Memory B cell (primary cell): ENCODE measurements around the gene SPNS1.
"Not testable (repeated sequence)": the region's sequence is repeated elsewhere in the genome, so short reads cannot be mapped to it uniquely, and the experiment has no call there.

Source experiments
- ATAC-seq: fragments of 150-1000 bp; cut with Tn5 transposase; 2 replicates; pipeline ENCODE4 v1.10.0; 2021; ENCODE audit warnings: low read depth, mild to moderate bottlenecking, moderate library complexity
- DNase-seq, 2 donors: peaks; one replicate each; pipeline ENCODE4 v3.0.0; 2022; ENCODE audit warnings: low spot score in 2 of 2
- H3K27ac Mint-ChIP-seq: one replicate; pipeline ENCODE4 v1.8.0; 2022; ENCODE audit warnings: mild to moderate bottlenecking, moderate library complexity, mixed read lengths
- H3K27me3 Mint-ChIP-seq: one replicate; pipeline ENCODE4 v1.8.0; 2022; ENCODE audit warnings: mixed read lengths
- H3K36me3 Mint-ChIP-seq: one replicate; pipeline ENCODE4 v1.8.0; 2022; ENCODE audit warnings: mild to moderate bottlenecking, mixed read lengths
- H3K4me1 Mint-ChIP-seq: one replicate; pipeline ENCODE4 v1.8.0; 2022; ENCODE audit warnings: mixed read lengths
- H3K4me3 Mint-ChIP-seq: one replicate; pipeline ENCODE4 v1.8.0; 2022; ENCODE audit warnings: mild to moderate bottlenecking, moderate library complexity, mixed read lengths
- H3K9me3 Mint-ChIP-seq: one replicate; pipeline ENCODE4 v1.8.0; 2022; ENCODE audit warnings: mixed read lengths

SPNS1 gene

GRCh38 chr16:28975158-28975599, 601 bp downstream of the SPNS1 start:
- DNase-seq (no peak), ATAC-seq (no peak)
- Mint-ChIP-seq H3K9me3 (no peaks in the 10 kb centered on the region), H3K27me3 (no peaks in the 10 kb centered on the region), H3K4me3 (peak overlapping the region; percentile 95), H3K4me1 (peaks cover 24% of the 10 kb centered on the region), H3K27ac (peak overlapping the region; percentile 99), H3K36me3 (peaks cover 7% of the 10 kb centered on the region)

DNA sequence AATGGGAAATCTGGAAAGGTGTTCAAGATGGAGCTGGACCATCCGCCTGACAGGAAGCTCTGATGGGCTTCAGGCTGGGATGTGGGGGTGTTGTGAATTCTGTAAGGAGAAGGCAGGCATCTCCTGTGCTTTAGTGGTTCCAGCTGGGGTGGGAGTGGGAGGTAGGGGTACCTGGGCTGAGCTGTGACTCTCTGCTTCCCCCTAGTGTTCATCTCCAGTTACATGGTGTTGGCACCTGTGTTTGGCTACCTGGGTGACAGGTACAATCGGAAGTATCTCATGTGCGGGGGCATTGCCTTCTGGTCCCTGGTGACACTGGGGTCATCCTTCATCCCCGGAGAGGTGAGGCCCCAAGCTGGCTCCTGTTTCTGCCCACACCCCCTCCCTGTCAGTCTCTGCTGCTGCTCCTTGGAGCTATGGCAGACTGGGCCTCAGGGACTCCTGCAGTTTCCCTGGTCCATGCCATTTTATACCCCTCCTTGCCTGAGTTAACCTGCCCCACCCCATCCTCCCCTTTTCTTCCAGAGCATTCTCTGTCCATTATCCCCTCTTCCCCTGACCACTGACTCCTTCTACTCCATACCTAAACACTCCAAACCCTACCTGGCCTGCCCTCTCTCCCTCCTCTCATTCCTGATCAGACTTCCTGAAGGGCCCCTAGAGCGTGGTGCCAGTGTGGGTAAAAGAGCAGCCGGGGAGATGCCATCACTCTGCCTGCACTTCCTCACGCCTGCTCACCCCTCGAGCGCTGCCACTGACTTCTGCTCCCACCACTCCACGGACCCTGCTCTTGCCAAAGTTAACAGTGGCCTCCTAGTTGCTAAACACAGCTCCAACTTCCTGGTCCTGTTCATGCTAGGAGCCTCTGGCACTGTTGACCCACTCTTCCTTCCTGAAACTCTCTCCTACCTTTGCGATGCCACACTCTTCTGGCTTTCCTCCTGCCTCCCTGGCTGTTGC, 3.4 kb downstream of the SPNS1 start:
- Mint-ChIP-seq H3K9me3 (no peaks in the 10 kb centered on the region), H3K27me3 (no peaks in the 10 kb centered on the region), H3K4me3 (no peak overlapping the region), H3K27ac (no peak overlapping the region), H3K36me3 (peaks cover 25% of the 10 kb centered on the region), H3K4me1 (peaks cover 24% of the 10 kb centered on the region)
- ATAC-seq (no peak), DNase-seq (no peak)

GRCh38 chr16:28980330-28980729, 5.8 kb downstream of the SPNS1 start:
- not testable (repeated sequence) for H3K9me3 Mint-ChIP-seq, H3K4me3 Mint-ChIP-seq, H3K27me3 Mint-ChIP-seq, DNase-seq, H3K27ac Mint-ChIP-seq, ATAC-seq
- H3K36me3 Mint-ChIP-seq = peaks cover 38% of the 10 kb centered on the region
- peaks cover 29% of the 10 kb centered on the region for H3K4me1 Mint-ChIP-seq

DNA sequence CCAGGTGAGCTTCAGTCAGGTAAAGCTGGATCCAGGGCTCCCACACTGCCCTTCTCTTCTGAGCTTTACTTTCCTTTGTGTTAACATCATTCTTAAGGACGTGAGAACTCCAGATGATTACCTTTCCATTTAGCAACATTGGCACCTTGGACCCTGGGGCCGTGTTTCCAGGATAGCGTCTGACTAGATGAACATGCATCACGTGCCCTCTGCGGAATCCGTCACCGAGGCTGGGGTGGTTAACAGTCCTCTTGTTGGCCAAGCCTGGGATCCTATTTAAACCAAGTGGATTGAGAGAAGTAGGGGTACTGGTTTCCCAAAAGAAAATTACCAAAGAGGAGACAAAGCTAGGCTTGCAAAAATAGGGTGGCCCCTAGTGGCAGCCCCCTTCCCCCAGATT, 6.4 kb downstream of the SPNS1 start:
- H3K27me3 Mint-ChIP-seq = no peaks in the 10 kb centered on the region
- H3K9me3 Mint-ChIP-seq = no peaks in the 10 kb centered on the region
- peaks cover 38% of the 10 kb centered on the region for H3K36me3 Mint-ChIP-seq
- no peak overlapping the region for H3K4me3 Mint-ChIP-seq
- no peak overlapping the region for H3K27ac Mint-ChIP-seq
- peaks cover 28% of the 10 kb centered on the region for H3K4me1 Mint-ChIP-seq
- ATAC-seq (no peak), DNase-seq (no peak)

GRCh38 chr16:28981517-28981916, 6.9 kb downstream of the SPNS1 start:
- DNase-seq = no peak
- Mint-ChIP-seq H3K9me3 (no peaks in the 10 kb centered on the region), H3K4me1 (peaks cover 26% of the 10 kb centered on the region), H3K36me3 (peaks cover 38% of the 10 kb centered on the region), H3K4me3 (no peak overlapping the region), H3K27me3 (no peaks in the 10 kb centered on the region), H3K27ac (no peak overlapping the region)
- no peak for ATAC-seq

GRCh38 chr16:28982418-28982817, 7.8 kb downstream of the SPNS1 start:
- ATAC-seq (no peak), DNase-seq (no peak)
- peaks cover 4% of the 10 kb centered on the region for H3K9me3 Mint-ChIP-seq
- peaks cover 43% of the 10 kb centered on the region for H3K36me3 Mint-ChIP-seq
- H3K27ac Mint-ChIP-seq = no peak overlapping the region
- H3K27me3 Mint-ChIP-seq = no peaks in the 10 kb centered on the region
- no peak overlapping the region for H3K4me3 Mint-ChIP-seq
- H3K4me1 Mint-ChIP-seq = peaks cover 23% of the 10 kb centered on the region

DNA sequence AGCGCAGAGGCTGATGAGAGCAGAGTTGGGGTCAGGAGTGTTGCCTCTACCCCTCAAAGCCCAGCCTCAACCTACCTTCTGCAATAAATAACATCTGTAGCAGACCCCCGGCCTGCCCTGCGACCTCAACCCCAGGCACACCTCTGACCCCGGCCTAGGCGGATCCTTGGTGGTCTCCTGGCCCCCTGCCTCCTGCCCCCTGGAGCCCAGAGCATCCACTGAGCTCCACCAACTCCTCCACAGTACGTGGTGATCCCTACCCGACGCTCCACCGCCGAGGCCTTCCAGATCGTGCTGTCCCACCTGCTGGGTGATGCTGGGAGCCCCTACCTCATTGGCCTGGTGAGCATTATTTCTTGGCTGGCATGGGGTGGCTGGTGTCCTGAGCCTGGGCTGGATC, 8.4 kb downstream of the SPNS1 start:
- Mint-ChIP-seq H3K27ac (no peak overlapping the region), H3K36me3 (peaks cover 46% of the 10 kb centered on the region), H3K9me3 (peaks cover 6% of the 10 kb centered on the region), H3K4me1 (peaks cover 21% of the 10 kb centered on the region), H3K4me3 (no peak overlapping the region), H3K27me3 (no peaks in the 10 kb centered on the region)
- no peak for ATAC-seq
- no peak for DNase-seq

- no peak for ATAC-seq
Measured at GRCh38 chr16:28983644-28984043, 9.1 kb downstream of the SPNS1 start.

DNA sequence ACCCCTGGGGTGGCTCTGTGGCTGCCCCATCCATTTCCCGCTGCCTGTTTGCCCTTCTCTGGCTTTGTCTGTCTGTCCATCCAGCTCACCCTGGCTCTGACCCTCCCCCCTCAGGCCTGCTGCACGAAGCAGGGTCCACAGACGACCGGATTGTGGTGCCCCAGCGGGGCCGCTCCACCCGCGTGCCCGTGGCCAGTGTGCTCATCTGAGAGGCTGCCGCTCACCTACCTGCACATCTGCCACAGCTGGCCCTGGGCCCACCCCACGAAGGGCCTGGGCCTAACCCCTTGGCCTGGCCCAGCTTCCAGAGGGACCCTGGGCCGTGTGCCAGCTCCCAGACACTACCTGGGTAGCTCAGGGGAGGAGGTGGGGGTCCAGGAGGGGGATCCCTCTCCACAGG, 9.5 kb downstream of the SPNS1 start:
- ATAC-seq (no peak), DNase-seq (no peak)
- Mint-ChIP-seq H3K9me3 (peaks cover 6% of the 10 kb centered on the region), H3K4me1 (peaks cover 15% of the 10 kb centered on the region), H3K27me3 (no peaks in the 10 kb centered on the region), H3K27ac (no peak overlapping the region), H3K36me3 (peaks cover 45% of the 10 kb centered on the region), H3K4me3 (no peak overlapping the region)

More at GRCh38 chr16:28983644-28984043, 9.1 kb downstream of the SPNS1 start:
- Mint-ChIP-seq H3K4me1 (peaks cover 15% of the 10 kb centered on the region), H3K36me3 (peaks cover 42% of the 10 kb centered on the region), H3K9me3 (peaks cover 6% of the 10 kb centered on the region), H3K27ac (no peak overlapping the region), H3K4me3 (no peak overlapping the region), H3K27me3 (no peaks in the 10 kb centered on the region)
- DNase-seq = no peak

DNA sequence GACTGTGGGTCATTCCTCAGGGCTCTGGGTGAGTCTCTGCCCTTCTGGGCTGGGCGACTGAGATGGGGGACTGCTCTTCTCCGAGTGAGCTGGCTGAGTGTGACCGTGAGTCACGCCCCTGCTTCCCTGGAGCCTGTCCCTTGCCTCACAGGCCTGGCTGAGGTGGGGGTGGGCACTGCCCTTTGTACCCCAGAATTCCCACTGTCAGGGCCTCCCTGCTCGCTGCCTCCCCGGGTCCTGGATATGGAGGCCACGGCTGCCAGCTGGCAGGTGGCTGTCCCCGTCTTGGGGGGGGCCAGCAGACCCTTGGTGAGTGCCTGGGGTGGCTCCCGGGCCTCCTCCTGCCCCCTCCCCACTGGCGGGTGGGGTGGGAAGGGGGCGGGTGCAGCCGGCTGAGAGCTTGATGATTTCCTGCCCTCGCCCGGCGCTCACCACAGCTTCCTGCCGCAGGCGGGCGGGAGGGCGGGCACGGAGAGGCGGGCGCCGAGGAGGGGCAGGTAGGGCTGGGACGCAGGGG, 10.1 kb downstream of the SPNS1 start, which contains the start of gene LAT:
LAT (plus strand) TSS at position 434 of the 517 bp plus-strand sequence. CDS start 366 bp downstream, outside the sequence.
- ATAC-seq (peak; percentile 91), DNase-seq (peak in 1 of 2 donors; percentile 22)
- peaks cover 6% of the 10 kb centered on the region for H3K9me3 Mint-ChIP-seq
- no peaks in the 10 kb centered on the region for H3K27me3 Mint-ChIP-seq
- peaks cover 15% of the 10 kb centered on the region for H3K4me1 Mint-ChIP-seq
- peaks cover 49% of the 10 kb centered on the region for H3K36me3 Mint-ChIP-seq
- peak within 1 kb of the TSS; percentile 54 for H3K4me3 Mint-ChIP-seq
- H3K27ac Mint-ChIP-seq = no peak within 1 kb of the TSS

GRCh38 chr16:28985211-28986041, 10.8 kb downstream of the SPNS1 start:
- no peak for DNase-seq
- Mint-ChIP-seq H3K4me3 (peak overlapping the region; percentile 54), H3K4me1 (peaks cover 15% of the 10 kb centered on the region), H3K36me3 (peaks cover 52% of the 10 kb centered on the region), H3K27ac (no peak overlapping the region), H3K27me3 (no peaks in the 10 kb centered on the region), H3K9me3 (peaks cover 6% of the 10 kb centered on the region)
- ATAC-seq = no peak

GRCh38 chr16:28986046-28986445, 11.5 kb downstream of the SPNS1 start:
- Mint-ChIP-seq H3K9me3 (peaks cover 6% of the 10 kb centered on the region), H3K4me3 (no peak overlapping the region), H3K4me1 (peaks cover 15% of the 10 kb centered on the region), H3K27ac (no peak overlapping the region), H3K27me3 (no peaks in the 10 kb centered on the region), H3K36me3 (peaks cover 49% of the 10 kb centered on the region)
- DNase-seq (no peak), ATAC-seq (no peak)

DNA sequence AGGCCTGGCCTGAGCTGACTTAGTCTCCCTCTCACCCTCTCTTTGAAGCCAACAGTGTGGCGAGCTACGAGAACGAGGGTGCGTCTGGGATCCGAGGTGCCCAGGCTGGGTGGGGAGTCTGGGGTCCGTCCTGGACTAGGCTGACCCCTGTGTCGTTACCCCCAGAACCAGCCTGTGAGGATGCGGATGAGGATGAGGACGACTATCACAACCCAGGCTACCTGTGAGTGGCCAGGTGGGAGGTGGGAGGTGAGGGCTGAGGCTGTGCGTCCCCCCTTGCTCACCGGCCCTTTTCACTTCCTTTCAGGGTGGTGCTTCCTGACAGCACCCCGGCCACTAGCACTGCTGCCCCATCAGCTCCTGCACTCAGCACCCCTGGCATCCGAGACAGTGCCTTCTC, 11.9 kb downstream of the SPNS1 start:
- Mint-ChIP-seq H3K4me1 (peaks cover 15% of the 10 kb centered on the region), H3K9me3 (peaks cover 6% of the 10 kb centered on the region), H3K27me3 (no peaks in the 10 kb centered on the region), H3K36me3 (peaks cover 47% of the 10 kb centered on the region), H3K4me3 (no peak overlapping the region), H3K27ac (no peak overlapping the region)
- ATAC-seq (no peak), DNase-seq (no peak)
